ENCODE data around the gene COPS7B.

COPS7B gene

DNA sequence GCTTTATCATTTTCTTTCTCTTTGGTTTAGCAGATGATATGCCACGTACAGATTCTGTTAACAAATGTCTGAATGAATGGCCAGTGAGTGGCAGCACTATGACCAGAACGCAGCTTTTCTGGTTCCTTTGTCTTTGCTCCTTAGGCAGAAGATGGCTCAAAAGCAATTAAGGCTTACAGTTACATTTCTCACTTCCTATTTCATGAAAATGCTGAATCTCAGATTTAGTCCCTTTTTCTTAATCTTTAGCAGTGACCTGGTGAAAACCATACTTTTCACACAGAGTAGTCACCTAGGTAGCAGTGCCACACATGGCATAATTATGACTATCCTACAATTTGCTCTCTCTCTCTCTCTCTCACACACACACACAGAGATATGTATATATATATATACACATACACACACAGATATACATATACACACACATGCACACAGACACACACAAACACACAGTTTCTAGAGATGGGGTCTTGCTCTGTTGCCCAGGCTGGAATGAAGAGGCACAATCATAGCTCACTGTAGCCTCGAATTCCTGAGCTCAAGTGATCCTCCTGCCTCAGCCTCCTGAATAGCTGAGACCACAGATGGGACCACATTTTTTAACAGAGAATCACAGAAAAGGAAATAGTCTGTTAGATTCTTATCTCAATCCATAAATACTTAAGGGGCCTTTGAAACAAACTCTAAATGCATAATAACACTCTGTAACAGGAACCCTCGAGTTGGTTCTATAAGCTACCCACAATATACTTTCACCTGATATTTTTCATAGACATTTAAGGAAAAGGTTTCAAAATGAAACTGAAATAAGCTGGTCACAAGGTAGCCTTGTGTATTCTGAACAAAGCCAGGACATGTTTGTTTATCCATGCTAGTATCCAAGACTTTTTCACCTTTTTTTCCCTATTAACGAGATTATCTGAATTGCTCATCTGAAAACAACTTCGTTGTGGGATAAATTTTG is 16.8 kb upstream of the COPS7B start:
- H2BK120ac ChIP-seq (ENCODE audit: insufficient read depth, low read length, poor library complexity): no peak overlapping the region
- whole genome bisulfite sequencing (ENCODE audit: extremely low coverage, insufficient coverage, insufficient read length): no CpG with 5 or more reads among the region's 6 CpGs
- no peak overlapping the region for H4K12ac ChIP-seq (ENCODE audit: low read depth, low read length)
- no peak overlapping the region for H3K23ac ChIP-seq (ENCODE audit: low read length)
- H3K4me2 ChIP-seq (ENCODE audit: low read length): no peak overlapping the region
- no peaks in the 10 kb centered on the region for H3K27me3 ChIP-seq (ENCODE audit: insufficient read depth, low read length)
- H2AK5ac ChIP-seq (ENCODE audit: low read length): no peak overlapping the region
- no peak overlapping the region for H4K91ac ChIP-seq (ENCODE audit: low read depth, low read length)
- no peak overlapping the region for H3K14ac ChIP-seq (ENCODE audit: low read length)
- no peak overlapping the region for H3K18ac ChIP-seq (ENCODE audit: low read length)
- no peak overlapping the region for H3K4me3 ChIP-seq (ENCODE audit: low read depth, low read length)
- H3K9ac ChIP-seq (ENCODE audit: low read length): no peak overlapping the region
- no peak overlapping the region for H3K4ac ChIP-seq (ENCODE audit: low read depth, low read length)
- H2BK5ac ChIP-seq (ENCODE audit: low read depth, low read length, poor library complexity): no peak overlapping the region
- no peak overlapping the region for H2AFZ ChIP-seq (ENCODE audit: insufficient read depth, low read length, poor library complexity)
- no peak overlapping the region for H4K8ac ChIP-seq (ENCODE audit: low read depth, low read length)
- peak in 1 of 2 donors; percentile 57 for DNase-seq
- no peaks in the 10 kb centered on the region for H3K79me1 ChIP-seq (ENCODE audit: low read length)
- H3K27ac ChIP-seq (ENCODE audit: low read depth, low read length): no peak overlapping the region
- no peaks in the 10 kb centered on the region for H3K36me3 ChIP-seq (ENCODE audit: control insufficient read depth in 1 of 2, insufficient read depth in 2 of 2, low read length in 2 of 2)
- no peaks in the 10 kb centered on the region for H3K79me2 ChIP-seq (ENCODE audit: control insufficient read depth, insufficient read depth, low read length, poor library complexity)
- no peak overlapping the region for H2BK12ac ChIP-seq (ENCODE audit: low read length)
- peaks cover 0 to 2% of the 10 kb centered on the region in 2 experiments for H3K4me1 ChIP-seq (ENCODE audit: control insufficient read depth in 1 of 2, insufficient read depth in 2 of 2, low read length in 2 of 2)
- H3K9me3 ChIP-seq (ENCODE audit: insufficient read depth, low read depth, low read length): no peaks in the 10 kb centered on the region

GRCh38 chr2:231780123-231780908 is 5.9 kb upstream of the COPS7B start:
- Histone ChIP-seq H3K9me3 (ENCODE audit: insufficient read depth, low read depth, low read length) (no peaks in the 10 kb centered on the region), H3K4me2 (ENCODE audit: low read length) (peak overlapping the region; percentile 88), H3K79me1 (ENCODE audit: low read length) (peaks cover 4% of the 10 kb centered on the region), H3K4ac (ENCODE audit: low read depth, low read length) (no peak overlapping the region), H3K14ac (ENCODE audit: low read length) (no peak overlapping the region), H2BK5ac (ENCODE audit: low read depth, low read length, poor library complexity) (no peak overlapping the region), H2BK12ac (ENCODE audit: low read length) (no peak overlapping the region), H3K23ac (ENCODE audit: low read length) (no peak overlapping the region), H2AK5ac (ENCODE audit: low read length) (no peak overlapping the region), H3K36me3 (ENCODE audit: control insufficient read depth in 1 of 2, insufficient read depth in 2 of 2, low read length in 2 of 2) (no peaks in the 10 kb centered on the region), H3K9ac (ENCODE audit: low read length) (no peak overlapping the region), H2BK120ac (ENCODE audit: insufficient read depth, low read length, poor library complexity) (no peak overlapping the region), H3K4me1 (ENCODE audit: control insufficient read depth in 1 of 2, insufficient read depth in 2 of 2, low read length in 2 of 2) (peaks cover 5 to 9% of the 10 kb centered on the region in 2 experiments), H4K91ac (ENCODE audit: low read depth, low read length) (no peak overlapping the region), H3K79me2 (ENCODE audit: control insufficient read depth, insufficient read depth, low read length, poor library complexity) (no peaks in the 10 kb centered on the region), H2AFZ (ENCODE audit: insufficient read depth, low read length, poor library complexity) (no peak overlapping the region), H3K4me3 (ENCODE audit: low read depth, low read length) (peak overlapping the region; percentile 84), H3K27ac (ENCODE audit: low read depth, low read length) (no peak overlapping the region), H3K18ac (ENCODE audit: low read length) (no peak overlapping the region), H4K12ac (ENCODE audit: low read depth, low read length) (no peak overlapping the region), H4K8ac (ENCODE audit: low read depth, low read length) (no peak overlapping the region), H3K27me3 (ENCODE audit: insufficient read depth, low read length) (no peaks in the 10 kb centered on the region)
- WGBS (ENCODE audit: extremely low coverage, insufficient coverage, insufficient read length): no CpG with 5 or more reads among the region's 51 CpGs
- DNase-seq: peak in 1 of 2 donors; percentile 17

GRCh38 chr2:231780909-231781797 is 5.1 kb upstream of the COPS7B start, which contains the start of gene PDE6D:
Gene PDE6D, minus strand, starts transcription at chr2:231781282. Its CDS starts 168 bp downstream, at chr2:231781114.
- Histone ChIP-seq H3K14ac (ENCODE audit: low read length) (peak within 1 kb of the TSS; percentile 48), H3K18ac (ENCODE audit: low read length) (peak within 1 kb of the TSS; percentile 63)

More at GRCh38 chr2:231780909-231781797, 5.1 kb upstream of the COPS7B start, which contains the start of gene PDE6D:
- Histone ChIP-seq H2AK5ac (ENCODE audit: low read length) (no peak within 1 kb of the TSS), H3K4me3 (ENCODE audit: low read depth, low read length) (peak within 1 kb of the TSS; percentile 84), H4K8ac (ENCODE audit: low read depth, low read length) (peak within 1 kb of the TSS; percentile 81), H2AFZ (ENCODE audit: insufficient read depth, low read length, poor library complexity) (peak within 1 kb of the TSS; percentile 71), H2BK120ac (ENCODE audit: insufficient read depth, low read length, poor library complexity) (no peak within 1 kb of the TSS), H3K36me3 (ENCODE audit: control insufficient read depth in 1 of 2, insufficient read depth in 2 of 2, low read length in 2 of 2) (no peaks in the 10 kb centered on the region), H3K4me2 (ENCODE audit: low read length) (peak within 1 kb of the TSS; percentile 88), H3K23ac (ENCODE audit: low read length) (no peak within 1 kb of the TSS), H3K4me1 (ENCODE audit: control insufficient read depth in 1 of 2, insufficient read depth in 2 of 2, low read length in 2 of 2) (peaks cover 6 to 9% of the 10 kb centered on the region in 2 experiments), H3K9me3 (ENCODE audit: insufficient read depth, low read depth, low read length) (no peaks in the 10 kb centered on the region), H2BK12ac (ENCODE audit: low read length) (no peak within 1 kb of the TSS), H3K27ac (ENCODE audit: low read depth, low read length) (peak within 1 kb of the TSS; percentile 21), H4K12ac (ENCODE audit: low read depth, low read length) (peak within 1 kb of the TSS; percentile 35), H3K9ac (ENCODE audit: low read length) (peak within 1 kb of the TSS; percentile 59), H3K79me2 (ENCODE audit: control insufficient read depth, insufficient read depth, low read length, poor library complexity) (peaks cover 2% of the 10 kb centered on the region), H3K79me1 (ENCODE audit: low read length) (peaks cover 8% of the 10 kb centered on the region), H3K4ac (ENCODE audit: low read depth, low read length) (no peak within 1 kb of the TSS), H4K91ac (ENCODE audit: low read depth, low read length) (peak within 1 kb of the TSS; percentile 20), H3K27me3 (ENCODE audit: insufficient read depth, low read length) (no peaks in the 10 kb centered on the region), H2BK5ac (ENCODE audit: low read depth, low read length, poor library complexity) (peak within 1 kb of the TSS; percentile 79)
- DNase-seq: peak; percentile 99 to 100
- no CpG with 5 or more reads among the region's 67 CpGs for WGBS (ENCODE audit: extremely low coverage, insufficient coverage, insufficient read length)

Measured in trophoblast cell (in vitro differentiated cells and primary cell).